ENCODE results near the gene TFCP2.

DNA sequence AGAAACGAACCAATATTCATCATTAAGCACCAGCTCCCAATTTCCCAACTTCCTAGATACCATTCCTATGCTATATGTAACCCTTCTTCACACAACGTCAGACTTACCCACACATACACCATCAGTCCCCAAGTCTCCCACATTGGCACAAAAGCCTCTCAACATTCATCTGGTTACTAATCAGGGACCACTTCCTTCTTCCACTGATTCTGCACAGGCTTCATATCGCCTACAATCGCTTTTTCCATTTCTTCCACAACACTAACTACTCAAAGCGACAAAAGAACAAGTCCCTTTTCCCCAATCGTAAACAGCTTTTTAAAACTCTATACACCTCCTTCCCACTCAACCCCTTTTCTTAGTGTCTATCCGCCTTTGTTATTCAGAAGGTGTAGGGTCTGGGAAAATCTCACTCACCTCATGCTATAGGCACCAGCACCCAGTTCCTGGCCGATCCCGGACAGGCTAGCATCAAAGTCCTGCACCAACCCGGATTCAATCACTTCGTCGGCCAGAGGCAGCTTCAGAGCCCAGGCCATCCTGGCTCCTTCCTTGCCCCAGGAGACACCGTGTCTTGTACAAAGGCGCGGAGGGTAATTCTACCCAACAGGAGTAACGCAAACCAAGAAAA is 936 bp downstream of the TFCP2 start:
- TF ChIP-seq, protein P1, sequence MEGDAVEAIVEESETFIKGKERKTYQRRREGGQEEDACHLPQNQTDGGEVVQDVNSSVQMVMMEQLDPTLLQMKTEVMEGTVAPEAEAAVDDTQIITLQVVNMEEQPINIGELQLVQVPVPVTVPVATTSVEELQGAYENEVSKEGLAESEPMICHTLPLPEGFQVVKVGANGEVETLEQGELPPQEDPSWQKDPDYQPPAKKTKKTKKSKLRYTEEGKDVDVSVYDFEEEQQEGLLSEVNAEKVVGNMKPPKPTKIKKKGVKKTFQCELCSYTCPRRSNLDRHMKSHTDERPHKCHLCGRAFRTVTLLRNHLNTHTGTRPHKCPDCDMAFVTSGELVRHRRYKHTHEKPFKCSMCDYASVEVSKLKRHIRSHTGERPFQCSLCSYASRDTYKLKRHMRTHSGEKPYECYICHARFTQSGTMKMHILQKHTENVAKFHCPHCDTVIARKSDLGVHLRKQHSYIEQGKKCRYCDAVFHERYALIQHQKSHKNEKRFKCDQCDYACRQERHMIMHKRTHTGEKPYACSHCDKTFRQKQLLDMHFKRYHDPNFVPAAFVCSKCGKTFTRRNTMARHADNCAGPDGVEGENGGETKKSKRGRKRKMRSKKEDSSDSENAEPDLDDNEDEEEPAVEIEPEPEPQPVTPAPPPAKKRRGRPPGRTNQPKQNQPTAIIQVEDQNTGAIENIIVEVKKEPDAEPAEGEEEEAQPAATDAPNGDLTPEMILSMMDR (IDR thresholded peaks at IDR 0.05) = no peak
- no peak for TF ChIP-seq POLR2A (IDR thresholded peaks at IDR 0.05)
